Lower leg skin (tissue), 3 donors: Measurements from ENCODE around the gene FNIP1.

Experiments
- POLR2A ChIP-seq, 2 donors: fragments of 450-650 bp; IDR thresholded peaks; one replicate each; pipeline ENCODE4 v1.6.1; 2016 to 2017; ENCODE audit warnings: antibody characterized with exemption in 2 of 2, mild to moderate bottlenecking in 1 of 2, moderate library complexity in 1 of 2
- TF ChIP-seq, protein P1 (sequence below), 3 donors: fragments of 450-650 bp; IDR thresholded peaks; one replicate each; pipeline ENCODE4 v1.5.1; 2016; ENCODE audit warnings: antibody characterized with exemption in 3 of 3, mild to moderate bottlenecking in 3 of 3, moderate library complexity in 2 of 3

DNA sequence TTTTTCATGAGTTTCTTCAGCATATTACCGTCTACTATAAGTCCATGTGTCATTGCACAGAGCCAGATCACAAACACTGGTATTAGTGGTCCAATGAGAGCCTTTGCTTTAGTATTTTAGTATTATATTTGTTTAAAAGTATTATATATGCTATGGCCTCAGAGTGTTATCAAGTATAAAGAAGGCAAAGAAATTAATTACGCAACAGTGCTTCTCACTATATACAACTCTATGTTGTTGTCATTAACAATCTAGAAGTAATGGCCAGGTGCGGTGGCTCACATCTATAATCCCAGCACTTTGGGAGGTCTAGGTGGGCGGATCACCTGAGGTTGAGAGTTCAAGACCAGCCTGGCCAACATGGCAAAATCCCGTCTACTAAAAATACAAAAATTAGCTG lies 114.6 kb downstream of the FNIP1 start:
- TF ChIP-seq, protein P1, sequence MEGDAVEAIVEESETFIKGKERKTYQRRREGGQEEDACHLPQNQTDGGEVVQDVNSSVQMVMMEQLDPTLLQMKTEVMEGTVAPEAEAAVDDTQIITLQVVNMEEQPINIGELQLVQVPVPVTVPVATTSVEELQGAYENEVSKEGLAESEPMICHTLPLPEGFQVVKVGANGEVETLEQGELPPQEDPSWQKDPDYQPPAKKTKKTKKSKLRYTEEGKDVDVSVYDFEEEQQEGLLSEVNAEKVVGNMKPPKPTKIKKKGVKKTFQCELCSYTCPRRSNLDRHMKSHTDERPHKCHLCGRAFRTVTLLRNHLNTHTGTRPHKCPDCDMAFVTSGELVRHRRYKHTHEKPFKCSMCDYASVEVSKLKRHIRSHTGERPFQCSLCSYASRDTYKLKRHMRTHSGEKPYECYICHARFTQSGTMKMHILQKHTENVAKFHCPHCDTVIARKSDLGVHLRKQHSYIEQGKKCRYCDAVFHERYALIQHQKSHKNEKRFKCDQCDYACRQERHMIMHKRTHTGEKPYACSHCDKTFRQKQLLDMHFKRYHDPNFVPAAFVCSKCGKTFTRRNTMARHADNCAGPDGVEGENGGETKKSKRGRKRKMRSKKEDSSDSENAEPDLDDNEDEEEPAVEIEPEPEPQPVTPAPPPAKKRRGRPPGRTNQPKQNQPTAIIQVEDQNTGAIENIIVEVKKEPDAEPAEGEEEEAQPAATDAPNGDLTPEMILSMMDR (IDR thresholded peaks at IDR 0.05) = no peak
- no peak for TF ChIP-seq POLR2A (IDR thresholded peaks at IDR 0.05)
